ENCODE data around the gene CHRNA4. TPM values are rescaled to one million over a fixed set of nuclear protein-coding genes. Genes with fewer than 3 reads are reported as not detected.

Gene CHRNA4
- total and polyA plus RNA-seq, 2 donors from 2014 or later: 0.44 to 0.67 TPM

DNA sequence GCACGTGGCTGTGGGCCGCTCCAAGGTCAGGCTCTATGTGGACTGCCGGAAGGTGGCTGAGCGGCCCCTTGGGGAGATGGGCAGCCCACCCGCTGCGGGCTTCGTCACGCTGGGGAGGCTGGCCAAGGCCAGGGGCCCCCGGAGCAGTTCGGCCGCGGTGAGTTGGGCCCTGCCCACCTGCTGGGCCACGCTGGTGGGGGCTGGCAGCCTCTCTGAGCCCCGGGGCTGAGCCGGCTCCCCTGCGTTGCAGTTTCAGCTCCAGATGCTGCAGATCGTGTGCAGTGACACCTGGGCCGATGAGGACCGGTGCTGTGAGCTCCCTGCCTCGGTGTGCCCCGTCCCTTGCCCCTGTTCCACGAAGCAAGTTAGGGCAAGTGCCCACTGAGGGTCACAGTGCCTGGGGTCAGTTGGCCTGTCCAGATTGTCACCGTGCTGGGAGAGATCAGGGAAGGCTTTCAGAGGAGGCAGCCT lies 41.1 kb downstream of the CHRNA4 start:
- no peak for FAIRE-seq
- no peak overlapping the region for H3K4me3 ChIP-seq (ENCODE audit: low read length in 3 of 3)
- no peaks in the 10 kb centered on the region for H3K9me3 ChIP-seq (ENCODE audit: control insufficient read depth in 2 of 3, insufficient read depth in 1 of 3, low read length in 3 of 3)
- H3K27ac ChIP-seq (ENCODE audit: low read depth in 2 of 2, low read length in 2 of 2): no peak overlapping the region
- H3K36me3 ChIP-seq (ENCODE audit: control insufficient read depth in 2 of 3, insufficient read depth in 3 of 3, low read length in 3 of 3): no peaks in the 10 kb centered on the region
- H3K27me3 ChIP-seq (ENCODE audit: control insufficient read depth, insufficient read depth, low read length): no peaks in the 10 kb centered on the region
- DNase-seq: peak in 2 of 5 donors; percentile 22 to 63
- H3K4me1 ChIP-seq (ENCODE audit: control insufficient read depth in 2 of 3, insufficient read depth in 2 of 3, low read depth in 1 of 3, low read length in 3 of 3): no peaks in the 10 kb centered on the region
- TF ChIP-seq CTCF (IDR thresholded peaks at IDR 0.05; ENCODE audit: borderline replicate concordance, extremely low read depth, insufficient read depth): no peak
- no peak overlapping the region for H3K9ac ChIP-seq (ENCODE audit: low read length in 3 of 3)
- intact Hi-C loops (cut with DNase I): no loop called here

DNA sequence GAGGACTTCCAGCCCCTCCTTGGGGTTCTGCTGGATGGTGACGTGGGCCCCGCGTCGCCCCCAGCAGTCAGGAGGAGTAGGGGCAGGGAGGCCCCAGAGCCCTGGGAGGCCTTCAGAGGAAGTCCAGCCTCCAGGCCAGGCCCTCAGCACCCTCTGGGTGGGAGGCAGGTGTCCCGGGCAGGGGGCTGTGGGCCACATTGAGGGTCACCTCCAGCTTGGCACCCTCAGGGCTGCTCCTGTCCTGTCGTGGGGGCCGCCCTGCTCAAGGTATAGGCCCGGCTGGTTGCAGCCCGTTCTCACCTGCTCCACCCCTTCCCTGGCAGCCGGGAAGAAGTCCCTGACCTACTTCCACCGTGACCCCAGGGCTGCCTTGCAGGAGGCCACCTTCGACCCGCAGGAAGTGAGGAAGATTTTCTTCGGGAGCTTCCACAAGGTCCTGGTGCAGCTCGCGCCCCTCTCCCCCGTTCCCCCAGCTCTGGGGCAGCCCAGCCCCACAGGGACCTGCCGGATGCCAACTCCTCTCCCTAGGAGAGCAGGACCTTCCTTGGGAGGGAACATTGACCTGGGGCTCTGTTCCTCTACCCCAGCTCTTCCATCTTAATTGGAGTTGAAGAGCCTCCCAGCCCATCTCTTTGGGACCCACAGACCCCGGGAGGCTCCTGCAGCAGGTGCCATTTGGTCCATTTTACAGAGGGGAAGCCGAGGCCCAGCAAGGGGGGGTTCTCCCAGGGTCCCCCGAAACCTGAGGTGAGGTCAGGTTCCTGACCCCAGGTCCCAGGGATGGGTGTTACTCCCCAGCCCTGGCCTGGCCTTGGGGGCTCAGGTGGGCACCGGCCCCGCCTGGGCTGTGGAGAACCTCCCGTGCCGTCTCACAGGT lies 41.7 kb downstream of the CHRNA4 start:
- Histone ChIP-seq H3K4me1 (ENCODE audit: control insufficient read depth in 2 of 3, insufficient read depth in 2 of 3, low read depth in 1 of 3, low read length in 3 of 3) (no peaks in the 10 kb centered on the region), H3K9ac (ENCODE audit: low read length in 3 of 3) (no peak overlapping the region), H3K27me3 (ENCODE audit: control insufficient read depth, insufficient read depth, low read length) (no peaks in the 10 kb centered on the region), H3K9me3 (ENCODE audit: control insufficient read depth in 2 of 3, insufficient read depth in 1 of 3, low read length in 3 of 3) (no peaks in the 10 kb centered on the region), H3K4me3 (ENCODE audit: low read length in 3 of 3) (no peak overlapping the region), H3K27ac (ENCODE audit: low read depth in 2 of 2, low read length in 2 of 2) (no peak overlapping the region), H3K36me3 (ENCODE audit: control insufficient read depth in 2 of 3, insufficient read depth in 3 of 3, low read length in 3 of 3) (no peaks in the 10 kb centered on the region)
- no peak for TF ChIP-seq CTCF (IDR thresholded peaks at IDR 0.05; ENCODE audit: borderline replicate concordance, extremely low read depth, insufficient read depth)
- FAIRE-seq (no peak), DNase-seq (peak in 2 of 5 donors; percentile 34 to 65)
- intact Hi-C loops (cut with DNase I): no loop called here

GRCh38 chr20:63318391-63319163 lies 42.6 kb downstream of the CHRNA4 start:
- FAIRE-seq (no peak), DNase-seq (peak in 2 of 5 donors; percentile 40 to 71)
- Histone ChIP-seq H3K4me1 (ENCODE audit: control insufficient read depth in 2 of 3, insufficient read depth in 2 of 3, low read depth in 1 of 3, low read length in 3 of 3) (no peaks in the 10 kb centered on the region), H3K27ac (ENCODE audit: low read depth in 2 of 2, low read length in 2 of 2) (no peak overlapping the region), H3K9me3 (ENCODE audit: control insufficient read depth in 2 of 3, insufficient read depth in 1 of 3, low read length in 3 of 3) (no peaks in the 10 kb centered on the region), H3K27me3 (ENCODE audit: control insufficient read depth, insufficient read depth, low read length) (no peaks in the 10 kb centered on the region), H3K36me3 (ENCODE audit: control insufficient read depth in 2 of 3, insufficient read depth in 3 of 3, low read length in 3 of 3) (no peaks in the 10 kb centered on the region), H3K4me3 (ENCODE audit: low read length in 3 of 3) (no peak overlapping the region), H3K9ac (ENCODE audit: low read length in 3 of 3) (no peak overlapping the region)
- no peak for TF ChIP-seq CTCF (IDR thresholded peaks at IDR 0.05; ENCODE audit: borderline replicate concordance, extremely low read depth, insufficient read depth)
- intact Hi-C loops (cut with DNase I): no loop called here

All from kidney (tissue), 14 donors.